ENCODE measurements around the gene SLK.

- TF ChIP-seq POLR2A (IDR thresholded peaks at IDR 0.05; ENCODE audit: low read depth) (no peak), CTCF (IDR thresholded peaks at IDR 0.05) (no peak), POLR2AphosphoS5 (IDR thresholded peaks at IDR 0.05) (no peak), EP300 (IDR thresholded peaks at IDR 0.05) (no peak)
Observed at GRCh38 chr10:103929381-103929921, 37.5 kb upstream of the SLK start.
